Dedifferentiated amniotic fluid mesenchymal stem cell (primary cell): ENCODE data around the gene TMEM116.
"Not testable (repeated sequence)": the region's sequence is repeated elsewhere in the genome, so short reads cannot be mapped to it uniquely, and the experiment has no call there.

Source experiments
- DNase-seq: peaks from one replicate; pipeline ENCODE4 v3.0.0-alpha.2; 2016; ENCODE audit errors: extremely low spot score

The TMEM116 gene

DNA sequence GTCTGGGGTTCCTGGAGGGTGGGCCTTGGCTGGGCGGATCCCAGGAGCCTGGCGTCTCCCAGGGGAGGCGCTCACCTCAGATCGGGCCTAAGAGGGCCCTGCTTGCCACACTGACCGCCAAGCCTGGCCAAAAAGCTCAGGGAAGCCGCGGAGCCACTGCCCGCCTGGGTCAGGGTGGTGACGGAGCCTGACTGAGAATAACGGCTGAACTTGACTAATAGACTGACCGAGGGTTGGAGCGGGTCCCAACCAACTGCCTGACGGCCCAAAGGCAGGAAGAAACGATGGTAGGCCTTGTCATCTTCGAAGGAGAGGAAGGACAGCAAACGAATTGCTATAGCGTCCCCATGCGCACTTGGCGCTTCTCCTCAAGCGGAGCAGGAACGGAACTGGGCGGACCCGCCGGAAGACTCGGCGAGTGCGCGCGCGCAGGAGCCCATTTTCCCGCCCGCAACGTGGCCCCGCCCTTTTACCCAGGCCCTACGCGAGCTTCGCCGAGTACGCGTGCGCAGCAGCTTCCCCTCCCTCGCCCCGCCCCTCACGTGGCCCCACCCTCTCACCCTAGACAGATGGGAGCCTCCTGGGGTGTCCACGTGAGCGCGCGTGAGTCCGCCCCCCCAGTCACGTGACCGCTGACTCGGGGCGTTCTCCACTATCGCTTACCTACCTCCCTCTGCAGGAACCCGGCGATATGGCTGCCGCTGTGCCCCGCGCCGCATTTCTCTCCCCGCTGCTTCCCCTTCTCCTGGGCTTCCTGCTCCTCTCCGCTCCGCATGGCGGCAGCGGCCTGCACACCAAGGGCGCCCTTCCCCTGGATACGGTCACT, at the start of gene TMEM116, which contains the start of gene ERP29:
Gene TMEM116 (minus strand): TSS at position 391 of the 826 bp plus-strand sequence. CDS start 7,895 bp downstream, outside the sequence.
Gene ERP29 (plus strand): TSS at position 652 of the 826 bp plus-strand sequence. CDS start 40 bp downstream, at position 692.
- DNase-seq, result peak; percentile 98

DNA sequence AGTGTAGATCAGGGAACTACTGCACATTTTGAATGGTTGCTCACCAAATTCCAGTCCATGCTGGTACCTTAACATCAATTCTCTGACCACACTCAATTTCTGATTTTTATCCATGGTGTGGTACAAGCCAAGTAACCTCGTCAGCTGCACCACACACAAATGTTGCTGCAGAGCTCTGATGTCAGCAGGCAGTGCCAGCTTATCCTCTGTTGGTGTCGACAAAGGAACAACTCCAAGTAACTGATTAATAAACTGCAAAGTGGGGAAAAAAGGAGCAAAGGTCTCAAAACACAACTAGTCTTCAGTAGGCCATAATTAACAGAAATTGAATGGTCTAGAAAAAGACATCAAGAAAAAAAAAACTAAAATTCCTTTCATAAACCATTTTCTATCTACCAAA, 48.2 kb upstream of the TMEM116 start:
- no peak for DNase-seq

DNA sequence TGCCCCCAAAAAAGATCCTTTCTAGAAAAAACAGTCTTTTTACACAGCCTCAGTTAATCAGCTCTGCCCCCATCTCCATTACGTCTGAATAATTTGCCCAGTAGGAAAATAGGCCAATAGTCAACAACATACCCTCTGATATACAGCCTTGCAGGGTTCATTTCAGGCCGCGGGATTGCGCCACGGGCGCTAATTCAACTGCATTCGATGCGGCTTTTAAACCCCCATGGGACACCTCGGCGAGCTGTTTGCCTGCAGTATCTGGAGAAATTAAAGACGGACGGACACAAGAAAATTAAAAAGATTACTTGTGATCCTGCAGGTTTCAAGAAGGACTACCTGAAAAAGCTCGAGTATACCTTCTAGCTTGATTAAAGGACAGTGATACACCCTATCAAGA, 36.4 kb upstream of the TMEM116 start:
- DNase-seq, result no peak

DNA sequence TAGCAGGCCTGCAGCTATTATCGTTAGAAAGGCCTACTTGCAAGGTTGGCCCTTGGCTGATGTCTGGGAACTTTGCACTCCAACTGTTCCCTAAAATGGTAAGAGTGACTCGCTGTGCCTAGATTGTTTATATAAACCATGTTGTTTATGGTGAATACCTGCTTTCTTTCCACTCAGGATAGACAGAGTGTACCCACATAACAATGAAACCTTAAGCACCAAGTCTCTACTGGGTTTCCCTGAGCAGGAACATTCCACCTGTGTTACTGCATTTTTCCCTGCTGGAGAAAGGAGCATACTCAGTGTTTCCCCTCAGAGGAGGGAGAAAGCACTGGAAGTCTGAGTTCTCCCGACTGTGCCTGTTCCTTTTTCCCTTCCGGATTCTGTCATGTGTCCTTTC, 33.0 kb upstream of the TMEM116 start:
- no peak for DNase-seq

DNA sequence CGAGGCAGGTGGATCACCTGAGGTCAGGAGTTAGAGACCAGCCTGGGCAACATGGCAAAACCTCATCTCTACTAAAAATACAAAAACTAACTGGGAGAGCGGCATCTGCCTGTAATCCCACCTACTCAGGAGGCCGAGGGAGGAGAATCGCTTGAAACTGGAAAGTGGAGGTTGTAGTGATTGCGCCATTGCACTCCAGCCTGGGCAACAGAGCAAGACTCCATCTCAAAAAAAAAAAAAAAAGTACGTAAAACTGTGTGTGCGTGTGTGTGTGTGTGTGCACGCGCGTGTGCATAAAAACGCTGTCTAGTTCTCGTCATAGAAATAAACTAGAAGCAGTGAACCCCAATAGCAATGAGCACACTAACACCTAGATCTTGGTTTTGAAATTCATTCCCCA, 23.6 kb upstream of the TMEM116 start:
- not testable (repeated sequence) for DNase-seq

DNA sequence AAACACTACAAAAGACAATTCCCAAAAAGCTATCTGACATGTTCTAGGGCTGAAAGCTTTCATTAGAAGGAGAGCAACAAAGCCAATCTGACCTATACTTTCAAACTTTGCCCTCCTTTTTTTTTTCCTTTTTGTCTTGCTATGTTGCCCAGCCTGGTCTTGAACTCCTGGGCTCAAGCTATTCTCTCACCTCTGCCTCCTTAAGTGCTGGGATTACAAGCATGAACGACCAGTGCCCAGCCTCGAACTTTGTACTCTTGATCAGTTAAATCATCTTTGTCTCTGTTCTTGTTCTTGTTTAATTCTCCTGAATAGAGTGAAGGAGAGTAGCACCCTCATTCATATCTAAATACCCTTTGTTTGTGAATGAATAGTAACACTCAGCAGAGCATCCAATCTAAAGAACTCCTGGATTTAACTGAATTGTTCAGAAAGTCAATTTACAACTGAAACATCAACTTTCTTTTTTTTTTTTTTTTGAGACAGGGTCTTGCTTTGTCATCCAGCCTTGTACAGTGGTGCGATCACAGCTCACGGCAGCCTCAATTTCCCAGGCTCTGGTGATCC, 22.3 kb upstream of the TMEM116 start:
- DNase-seq, result no peak

DNA sequence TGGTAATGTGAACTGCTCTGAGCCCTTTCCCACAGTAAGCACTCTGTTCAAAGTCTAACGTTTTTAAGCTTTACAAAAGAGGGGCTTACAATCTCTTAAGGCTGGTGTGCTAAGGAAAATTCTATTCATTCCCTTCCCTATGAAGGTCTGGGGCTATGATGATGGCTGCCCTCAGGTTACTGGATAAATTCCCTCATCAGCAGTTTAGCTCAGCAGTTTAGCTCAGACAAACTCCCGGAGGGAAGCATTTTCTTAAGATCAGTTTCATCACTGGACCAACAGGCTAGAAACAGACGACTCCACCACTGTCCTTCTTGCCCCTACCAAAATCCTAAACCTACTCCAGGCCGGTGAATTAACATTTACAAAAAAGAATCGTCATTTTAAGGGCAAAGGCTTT, 19.3 kb upstream of the TMEM116 start:
- DNase-seq, result no peak

DNA sequence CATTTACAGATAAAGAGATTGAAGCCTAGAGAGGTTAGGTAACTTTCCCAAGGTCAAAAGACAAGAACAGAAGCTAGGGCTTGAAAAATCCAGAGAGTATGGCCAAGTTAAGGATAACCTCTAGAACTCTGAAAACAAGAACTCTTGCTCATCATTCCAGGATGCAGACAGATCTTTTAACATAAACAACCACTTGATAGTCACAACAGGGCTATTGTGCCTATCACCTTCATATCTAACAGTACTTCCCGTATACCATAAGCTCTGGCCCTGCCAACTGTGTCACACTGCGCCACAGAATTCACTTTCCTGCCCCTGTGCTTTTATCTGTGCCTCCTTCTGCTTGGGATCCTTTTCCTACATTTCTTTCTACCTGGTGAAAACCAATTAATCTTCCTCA, 18.5 kb upstream of the TMEM116 start:
- no peak for DNase-seq

DNA sequence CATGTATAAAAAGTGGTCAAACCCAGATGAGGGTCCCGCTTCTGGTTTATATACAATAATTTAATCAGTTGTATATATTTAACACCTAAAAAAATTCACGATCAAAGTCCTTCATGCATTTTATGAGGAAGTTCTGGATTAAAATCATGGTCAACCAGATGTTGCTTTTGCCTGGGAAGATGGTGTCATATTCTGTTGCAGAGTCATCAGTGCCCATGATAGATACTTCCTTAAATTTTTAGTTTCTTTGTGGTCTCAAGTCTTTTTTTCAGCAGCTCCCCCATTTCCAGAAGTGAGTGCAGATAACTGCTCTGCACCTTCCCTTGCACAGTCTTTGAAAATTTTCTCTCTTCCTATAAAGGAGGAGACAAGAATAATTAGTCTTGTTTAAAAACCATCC, 16.3 kb upstream of the TMEM116 start:
- no peak for DNase-seq

DNA sequence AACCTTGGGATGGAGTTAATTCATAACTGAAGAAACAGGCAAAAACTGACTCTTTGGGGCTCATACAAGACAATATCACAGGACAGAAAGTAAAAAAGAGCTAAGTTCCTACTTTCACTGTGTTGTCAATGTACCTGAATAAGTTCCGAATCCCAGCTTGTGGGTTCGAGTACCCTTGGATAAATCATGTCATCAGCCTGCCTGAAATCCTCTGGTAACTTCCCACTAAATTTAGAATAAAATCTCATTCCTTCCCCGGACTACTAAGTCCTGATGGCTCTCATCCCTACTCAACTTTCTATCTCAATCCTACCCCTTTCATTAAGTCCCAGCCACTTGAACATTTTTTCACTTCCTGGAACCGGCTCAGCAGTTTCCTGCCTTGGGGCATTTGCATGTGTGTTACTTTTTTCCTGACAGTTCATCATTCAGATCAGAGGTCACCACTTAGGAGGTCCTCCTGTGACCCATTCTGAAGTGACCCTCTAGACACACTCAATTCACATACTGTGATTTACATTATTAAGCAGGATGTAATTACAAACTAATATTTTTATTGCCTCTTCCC, 12.9 kb upstream of the TMEM116 start:
- no peak for DNase-seq

DNA sequence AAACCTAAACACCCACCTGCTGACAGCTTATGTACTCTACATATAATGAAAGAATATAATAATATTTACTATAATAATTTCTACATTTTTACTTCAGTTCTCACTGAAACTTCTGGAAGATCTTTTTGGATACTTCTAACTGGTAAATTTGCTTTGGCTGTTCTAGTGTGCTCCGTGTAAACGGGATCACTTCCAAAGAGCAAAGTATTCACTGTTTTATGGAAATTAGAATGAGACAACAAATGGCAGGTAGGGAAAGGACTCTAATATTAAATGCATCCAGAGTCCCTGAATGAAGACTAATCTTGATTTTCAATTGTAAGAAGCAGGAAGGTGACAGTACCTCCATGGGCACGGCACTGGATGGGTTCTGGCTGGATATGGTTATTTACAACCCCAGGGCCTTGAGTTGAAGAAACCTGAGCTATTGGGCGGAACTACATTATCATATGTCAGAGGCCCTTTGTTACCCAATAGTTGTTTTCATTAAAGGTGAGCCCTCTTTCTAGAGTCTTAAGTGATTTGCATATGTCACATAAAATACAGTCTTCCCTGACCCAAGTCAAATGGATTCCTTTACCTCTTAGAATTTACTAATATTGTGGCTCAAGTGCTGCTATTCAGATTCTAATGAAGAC, 10.9 kb upstream of the TMEM116 start:
- no peak for DNase-seq

DNA sequence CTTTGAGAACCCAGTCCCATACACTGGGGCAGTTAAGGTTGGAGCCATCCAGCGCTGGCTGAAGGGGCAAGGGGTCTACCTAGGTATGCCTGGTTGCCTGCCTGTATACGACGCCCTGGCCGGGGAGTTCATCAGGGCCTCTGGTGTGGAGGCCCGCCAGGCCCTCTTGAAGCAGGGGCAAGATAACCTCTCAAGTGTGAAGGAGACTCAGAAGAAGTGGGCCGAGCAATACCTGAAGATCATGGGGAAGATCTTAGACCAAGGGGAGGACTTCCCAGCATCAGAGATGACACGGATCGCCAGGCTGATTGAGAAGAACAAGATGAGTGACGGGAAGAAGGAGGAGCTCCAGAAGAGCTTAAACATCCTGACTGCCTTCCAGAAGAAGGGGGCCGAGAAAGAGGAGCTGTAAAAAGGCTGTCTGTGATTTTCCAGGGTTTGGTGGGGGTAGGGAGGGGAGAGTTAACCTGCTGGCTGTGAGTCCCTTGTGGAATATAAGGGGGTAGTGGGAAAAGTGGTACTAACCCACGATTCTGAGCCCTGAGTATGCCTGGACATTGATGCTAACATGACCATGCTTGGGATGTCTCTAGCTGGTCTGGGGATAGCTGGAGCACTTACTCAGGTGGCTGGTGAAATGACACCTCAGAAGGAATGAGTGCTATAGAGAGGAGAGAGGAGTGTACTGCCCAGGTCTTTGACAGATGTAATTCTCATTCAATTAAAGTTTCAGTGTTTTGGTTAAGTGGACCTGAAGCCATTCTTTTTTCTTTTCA, 9.5 kb upstream of the TMEM116 start:
- DNase-seq, result no peak

DNA sequence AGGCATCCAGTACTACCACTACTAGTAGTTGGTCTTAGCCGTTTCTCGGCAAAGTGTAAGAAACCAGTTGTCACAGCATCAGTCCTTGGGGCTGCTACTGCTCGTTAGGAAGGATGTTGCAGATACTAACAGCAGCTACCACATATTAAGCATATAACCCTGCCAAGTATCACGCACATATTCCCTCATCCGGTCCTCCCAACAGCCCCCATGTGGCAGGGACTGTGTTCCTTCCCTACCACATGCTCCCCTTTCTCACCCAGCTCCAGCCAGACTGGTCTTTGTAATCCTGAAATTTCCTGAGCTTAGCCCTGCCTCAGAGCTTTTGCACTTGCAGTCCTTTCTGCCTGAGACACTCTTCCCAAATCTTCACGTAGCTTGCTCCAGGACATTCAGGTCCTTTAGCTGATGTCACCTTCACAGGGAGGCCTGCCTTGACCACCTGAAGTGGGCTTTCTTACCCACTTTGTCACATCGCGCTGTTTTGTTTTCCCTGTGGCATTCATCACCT, 8.0 kb upstream of the TMEM116 start:
- DNase-seq, result no peak

DNA sequence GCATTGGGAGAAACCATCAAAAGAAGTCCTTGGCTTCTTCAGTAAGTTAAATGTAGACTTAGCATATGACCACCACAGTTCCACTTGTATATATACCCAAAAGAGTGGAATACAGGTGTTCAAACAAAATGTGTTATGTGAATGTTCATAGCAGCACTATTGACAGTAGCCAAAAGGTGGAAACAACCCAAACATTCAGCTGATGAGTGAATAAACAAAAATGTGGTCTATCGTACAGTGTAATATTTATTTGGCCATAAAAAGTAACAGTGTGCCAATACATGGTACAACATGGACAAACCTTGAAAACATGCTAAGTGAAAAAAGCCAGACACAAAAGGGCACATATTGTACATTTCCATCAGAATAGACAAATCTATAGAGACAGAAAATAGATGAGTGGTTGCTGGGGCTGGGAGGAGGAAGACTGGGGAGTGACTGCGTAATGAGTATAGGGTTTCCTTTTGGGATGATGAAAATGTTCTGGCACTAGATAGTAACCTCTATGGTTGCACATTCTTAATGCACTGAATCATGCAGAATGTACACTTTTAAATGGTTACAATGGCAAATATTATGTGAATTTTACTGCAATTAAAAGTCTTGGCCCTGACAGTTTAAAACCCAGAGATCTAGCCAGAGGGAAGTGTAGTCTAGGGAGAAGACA, 5.7 kb upstream of the TMEM116 start:
- peak; percentile 84 for DNase-seq

DNA sequence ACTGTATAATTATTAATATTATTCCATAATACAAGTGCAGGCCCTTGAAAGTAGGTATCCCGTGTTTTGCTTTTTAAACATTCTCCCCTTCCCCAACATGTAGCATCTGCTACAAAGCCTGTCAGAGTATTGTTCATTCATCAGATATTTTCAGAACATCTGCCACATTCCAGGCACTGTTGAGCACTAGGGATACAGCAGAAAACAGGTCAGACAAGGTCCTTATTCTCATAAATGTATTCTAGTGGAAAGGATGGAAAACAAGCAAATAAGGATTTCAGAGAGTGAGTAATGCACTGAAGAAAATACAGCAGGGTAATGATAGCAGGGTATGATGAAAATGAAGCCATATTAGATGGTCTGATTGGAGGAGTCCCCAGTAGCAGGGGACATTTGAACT, 4.1 kb upstream of the TMEM116 start:
- no peak for DNase-seq

DNA sequence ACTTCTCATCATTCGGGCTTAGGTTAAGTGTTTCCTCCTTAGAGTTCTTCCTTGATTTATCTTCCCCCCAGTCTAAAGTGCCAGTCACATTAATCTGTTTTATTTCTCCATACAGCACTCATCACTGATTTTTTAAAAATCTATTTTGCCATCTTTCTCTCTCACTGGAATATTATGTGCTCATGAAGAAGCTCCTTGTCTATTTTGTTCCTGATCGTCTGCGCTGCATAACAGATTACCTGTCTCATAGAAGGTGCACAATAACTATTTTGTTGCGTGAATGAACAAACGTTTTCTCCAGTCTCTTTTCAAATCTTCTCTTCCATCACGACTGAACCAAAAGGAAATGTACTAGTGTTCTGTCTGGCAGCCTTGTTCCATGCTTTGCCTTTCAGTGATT, 3.0 kb upstream of the TMEM116 start:
- no peak for DNase-seq

DNA sequence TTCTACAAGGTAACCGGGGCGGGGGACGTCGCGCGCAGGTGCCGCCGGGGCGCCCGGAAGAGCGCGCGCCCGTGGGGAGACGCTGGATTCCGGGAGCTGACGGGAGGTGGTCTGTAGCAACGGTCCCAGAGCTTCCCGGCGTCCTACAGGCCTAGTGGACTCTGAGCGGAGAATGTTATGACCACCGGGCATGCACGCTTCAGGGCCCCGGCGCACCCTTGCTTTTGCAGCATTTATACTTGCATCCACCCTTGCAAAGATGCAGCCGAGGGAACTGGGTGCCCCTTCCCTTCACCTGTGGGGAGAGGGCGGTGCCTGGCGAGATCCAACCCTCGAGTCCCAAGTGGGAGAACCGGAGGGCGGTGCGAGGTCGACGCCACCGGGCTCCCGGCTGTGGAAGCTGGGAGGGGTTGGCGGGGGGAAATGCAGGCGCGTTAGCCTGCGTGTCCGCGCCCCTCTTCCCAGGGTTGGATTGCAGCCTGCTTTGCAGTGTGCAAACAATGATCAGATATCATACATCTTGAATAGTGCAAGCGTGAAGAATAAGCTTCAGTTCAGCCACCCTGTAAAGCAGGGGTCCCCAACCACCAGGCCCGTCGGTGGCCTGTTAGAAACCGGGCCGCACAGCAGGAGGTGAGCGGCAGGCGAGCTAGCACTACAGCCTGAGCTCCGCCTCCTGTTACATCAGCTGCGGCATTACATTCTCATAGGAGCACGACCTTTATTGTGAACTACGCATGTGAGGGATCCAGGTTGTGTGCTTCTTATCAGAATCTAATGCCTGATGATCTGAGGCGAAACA, 837 bp upstream of the TMEM116 start:
- DNase-seq, result peak; percentile 42

DNA sequence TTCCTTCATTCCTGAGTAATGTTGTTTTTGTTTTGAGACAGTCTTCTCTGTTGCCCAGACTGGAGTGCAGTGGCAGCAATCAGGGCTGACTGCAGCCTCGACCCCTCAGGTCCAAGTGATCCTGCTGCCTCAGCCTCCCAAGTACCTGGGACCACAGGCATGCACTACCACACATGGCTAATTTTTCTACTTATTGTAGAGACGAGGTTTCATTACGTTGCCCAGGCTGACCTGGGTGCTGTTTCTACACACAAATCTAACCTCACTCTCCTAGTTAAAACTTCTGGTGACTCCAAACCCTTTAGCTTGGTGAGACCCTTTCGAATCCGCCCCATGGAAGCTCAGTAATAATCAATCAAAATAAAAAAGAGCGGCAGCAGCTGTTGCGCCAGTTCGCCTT, 1.3 kb downstream of the TMEM116 start:
- no peak for DNase-seq

DNA sequence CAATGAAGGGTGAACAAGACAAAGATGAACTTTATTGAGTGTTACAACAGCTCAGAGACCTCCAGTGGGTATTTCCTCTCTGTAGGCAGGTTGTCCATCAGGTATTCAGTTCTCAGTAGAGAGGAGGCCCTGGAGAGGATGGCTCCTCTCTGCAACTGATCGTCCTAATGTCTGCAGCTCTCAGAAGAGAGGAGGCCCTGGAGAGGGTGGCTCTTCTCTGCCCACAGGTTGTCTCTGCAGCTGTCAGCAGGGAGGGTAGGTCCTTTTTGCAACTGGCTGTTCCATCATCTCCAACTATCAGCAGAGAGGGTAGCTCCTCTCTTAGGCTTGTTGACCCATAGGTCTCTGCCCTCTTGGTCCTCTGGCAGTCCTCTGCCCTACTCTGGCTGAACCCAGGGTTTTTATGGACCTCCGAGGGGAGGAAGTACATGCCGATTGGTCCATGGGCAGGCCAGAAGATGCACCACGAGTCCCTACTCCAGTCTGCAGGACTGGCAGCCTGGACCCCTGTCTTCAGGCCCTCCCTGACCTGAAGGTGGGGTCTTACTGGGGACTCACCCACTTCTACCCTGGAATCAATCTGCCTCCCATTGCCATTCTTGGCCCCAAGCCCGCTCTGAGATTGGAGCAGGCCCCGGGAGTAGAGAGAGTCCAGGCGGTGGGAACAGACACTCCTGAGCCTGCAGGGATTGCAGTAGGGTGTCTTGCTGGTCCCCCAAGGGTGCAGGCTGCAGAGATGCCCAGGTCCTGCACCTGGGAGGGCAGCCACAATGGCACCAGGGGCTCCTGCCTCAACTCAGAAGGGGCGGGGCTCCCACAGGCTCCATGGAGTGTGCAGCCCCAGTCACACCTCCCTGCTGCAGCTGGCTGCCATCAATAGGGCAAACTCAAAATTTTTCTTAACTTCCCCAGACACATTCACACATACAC, 2.3 kb downstream of the TMEM116 start:
- DNase-seq, result no peak
